Activated CD4-positive, CD25-positive, alpha-beta regulatory T cell (primary cell): ENCODE results near the gene PDSS2.
"Not testable (repeated sequence)": the region's sequence is repeated elsewhere in the genome, so short reads cannot be mapped to it uniquely, and the experiment has no call there.

Experiments
- DNase-seq, 4 experiments: peaks; one replicate each; lab custom pipeline; 2025; lab: John Stamatoyannopoulos, UW

PDSS2 gene

GRCh38 chr6:107413966-107414645 lies 45.3 kb downstream of the PDSS2 start:
- no peak for DNase-seq

DNA sequence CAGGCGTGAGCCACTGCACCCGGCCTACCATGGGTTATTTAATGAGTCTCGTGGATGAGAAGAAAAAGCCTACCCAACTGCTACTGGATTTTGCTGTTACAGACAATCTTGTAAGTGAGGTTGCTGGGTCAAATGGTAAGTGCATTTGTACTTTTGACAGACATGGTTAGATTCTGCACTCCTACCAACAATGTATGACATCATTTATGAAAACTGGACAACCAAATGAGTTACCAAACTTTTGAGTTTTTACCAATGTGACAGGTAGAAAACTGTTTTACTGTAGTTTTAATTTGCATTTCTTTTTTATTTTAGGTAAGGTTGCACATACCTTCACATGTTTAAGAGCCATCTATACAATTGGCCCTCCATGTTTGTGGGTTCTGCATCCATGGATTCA lies 48.2 kb downstream of the PDSS2 start:
- no peak for DNase-seq

DNA sequence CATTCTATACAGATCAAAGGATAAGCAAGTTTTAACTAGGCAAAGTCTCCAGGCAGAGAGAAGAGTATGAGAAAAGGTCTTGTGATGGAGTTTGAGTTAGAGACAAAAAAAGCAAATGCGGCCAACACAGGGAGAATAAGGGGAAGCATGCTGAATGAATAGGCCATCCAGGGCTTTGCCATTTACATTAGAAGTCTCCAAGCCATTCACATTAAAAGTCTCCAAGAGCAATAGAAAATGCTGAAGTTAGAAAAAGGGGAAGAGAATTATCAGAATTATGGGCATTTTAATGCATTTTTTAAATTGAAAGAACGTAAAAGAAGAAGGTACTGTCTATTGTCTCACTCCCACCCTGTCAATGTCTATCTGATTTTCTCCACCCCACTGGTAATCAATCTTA lies 49.4 kb downstream of the PDSS2 start:
- DNase-seq = no peak

- DNase-seq = no peak
Measured at GRCh38 chr6:107408714-107409113, 50.6 kb downstream of the PDSS2 start.

DNA sequence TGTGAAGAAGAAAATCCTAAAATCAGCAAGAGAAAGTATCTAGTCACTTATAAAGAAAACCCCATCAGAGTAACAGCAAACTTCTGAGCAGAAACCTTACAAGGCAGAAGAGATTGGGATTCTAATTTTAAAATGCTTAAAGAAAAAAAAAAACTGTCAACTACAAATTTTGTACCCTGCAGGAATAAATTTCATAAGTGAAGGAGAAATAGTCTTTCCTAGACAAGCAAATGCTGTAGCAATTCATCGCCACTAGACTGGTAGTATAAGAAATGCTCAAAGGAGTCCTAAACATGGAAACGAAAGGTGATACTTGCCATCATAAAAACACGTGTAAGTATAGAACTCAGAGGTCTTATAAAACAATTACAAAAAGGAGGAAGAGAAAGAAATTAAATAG lies 54.4 kb downstream of the PDSS2 start:
- no peak for DNase-seq

- DNase-seq = no peak
Measured at GRCh38 chr6:107402533-107402932, 56.8 kb downstream of the PDSS2 start.

- DNase-seq = no peak
Measured at GRCh38 chr6:107401573-107401972, 57.8 kb downstream of the PDSS2 start.

- DNase-seq = no peak
Measured at GRCh38 chr6:107400616-107401147, 58.7 kb downstream of the PDSS2 start.

- DNase-seq = no peak
Measured at GRCh38 chr6:107399935-107400334, 59.4 kb downstream of the PDSS2 start.

GRCh38 chr6:107398001-107398400 lies 61.4 kb downstream of the PDSS2 start:
- DNase-seq = no peak

GRCh38 chr6:107396211-107396610 lies 63.2 kb downstream of the PDSS2 start:
- no peak for DNase-seq

GRCh38 chr6:107392069-107392468 lies 67.3 kb downstream of the PDSS2 start:
- no peak for DNase-seq

- no peak for DNase-seq
Measured at GRCh38 chr6:107390685-107391435, 68.5 kb downstream of the PDSS2 start.

- no peak for DNase-seq
Measured at GRCh38 chr6:107390056-107390455, 69.3 kb downstream of the PDSS2 start.

GRCh38 chr6:107386904-107387303 lies 72.5 kb downstream of the PDSS2 start:
- no peak for DNase-seq

DNA sequence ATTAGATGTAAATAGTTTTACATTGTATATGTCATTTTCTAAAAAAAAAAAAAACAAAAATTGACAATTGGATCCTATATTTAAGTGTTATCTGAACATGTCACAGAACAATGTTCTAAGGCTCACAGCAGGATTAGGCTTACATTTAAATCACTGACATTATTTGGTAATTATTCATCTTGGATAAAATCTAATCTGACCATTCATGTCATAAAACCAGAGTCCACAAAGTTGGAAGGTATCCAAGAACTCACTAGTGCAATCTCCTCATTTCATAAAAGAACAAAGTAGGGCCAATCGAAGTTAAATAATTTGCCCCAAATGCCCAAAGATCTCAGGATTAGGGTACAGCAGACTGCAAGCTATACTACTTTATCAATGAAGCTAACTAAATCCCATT lies 73.0 kb downstream of the PDSS2 start:
- no peak for DNase-seq

- no peak for DNase-seq
Measured at GRCh38 chr6:107383705-107384104, 75.7 kb downstream of the PDSS2 start.

GRCh38 chr6:107374264-107374663 lies 85.1 kb downstream of the PDSS2 start:
- no peak for DNase-seq

- no peak for DNase-seq
Measured at GRCh38 chr6:107369493-107369892, 89.9 kb downstream of the PDSS2 start.

GRCh38 chr6:107368471-107368870 lies 90.9 kb downstream of the PDSS2 start:
- no peak for DNase-seq

- DNase-seq = not testable (repeated sequence)
Measured at GRCh38 chr6:107364173-107364572, 95.2 kb downstream of the PDSS2 start.

DNA sequence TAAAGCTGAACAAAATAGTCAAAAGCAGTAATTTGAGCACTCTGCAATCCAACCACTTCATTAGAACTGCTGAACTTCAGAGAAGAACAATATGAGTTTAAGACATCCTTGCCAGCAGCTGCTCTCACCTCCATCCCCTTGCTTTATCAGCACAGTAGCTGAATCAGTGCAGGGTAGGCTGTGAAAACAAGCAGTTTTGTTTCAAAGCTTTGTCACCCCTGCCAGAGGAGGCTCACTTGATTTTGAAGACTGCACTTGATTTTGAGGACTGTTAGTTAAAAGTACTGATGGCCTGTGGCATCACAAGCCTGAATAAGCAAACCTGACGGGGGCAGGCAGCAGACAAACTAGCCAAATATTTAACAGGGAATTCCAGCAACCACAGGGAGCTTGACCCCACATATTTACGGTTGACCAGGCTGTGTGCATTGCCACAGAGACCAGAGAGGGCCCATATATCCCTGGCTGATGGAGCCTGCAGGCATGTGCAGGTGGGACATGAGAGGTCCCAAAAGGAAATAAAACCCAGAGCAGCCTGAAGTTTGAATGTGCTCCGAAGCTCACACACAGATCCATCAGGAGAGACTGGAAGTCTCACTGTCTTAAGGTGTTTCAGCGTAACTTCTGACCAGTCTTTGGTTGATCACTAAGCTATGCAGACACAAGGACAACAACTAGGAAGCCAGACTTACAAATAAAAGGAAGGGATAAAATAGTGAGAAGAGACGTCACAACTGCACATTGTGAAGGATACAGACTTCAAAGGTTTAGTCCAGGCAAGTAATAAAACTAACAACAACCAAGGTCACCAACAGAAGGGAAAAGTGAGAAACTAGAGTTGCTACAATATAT lies 97.4 kb downstream of the PDSS2 start:
- DNase-seq = no peak

DNA sequence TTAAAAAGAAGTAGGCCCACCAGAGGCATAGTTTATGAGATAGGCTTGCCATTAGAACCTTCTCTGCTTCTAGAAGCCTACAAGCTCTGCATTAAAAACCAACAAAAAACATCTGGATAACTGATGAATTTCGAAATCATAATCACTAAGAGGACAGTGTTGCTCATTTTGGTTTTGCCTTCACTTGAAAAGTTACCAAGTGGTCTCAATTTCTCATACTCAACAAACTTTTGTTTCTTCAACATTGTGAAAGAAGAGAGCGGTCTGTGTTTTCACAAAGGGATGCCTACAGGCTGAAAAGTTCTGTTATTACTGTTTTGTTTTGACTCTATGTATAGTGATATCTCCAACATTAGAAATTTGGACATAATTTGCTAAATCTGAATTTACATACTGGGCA lies 98.9 kb downstream of the PDSS2 start:
- DNase-seq = no peak
